GM12878 (cell line): Measurements from ENCODE around the gene WHRN. TPM values are rescaled to one million over a fixed set of nuclear protein-coding genes. Genes with fewer than 3 reads are reported as not detected.

Experiments used
- ATAC-seq: fragments of 200-7000 bp; cut with Tn5 transposase; 3 replicates; pipeline ENCODE4 v1.9.1; 2020; ENCODE audit warnings: mild to moderate bottlenecking, moderate library complexity
- BruUV-seq: library from RNA; stranded (reverse); fragments of 400-500 nt; replicated peaks from 2 replicates; lab custom pipeline; 2021; lab: Mats Ljungman, UMichigan
- CTCF ChIA-PET: fragments of 300-600 bp; sonication (Branson Sonifier 250); formaldehyde crosslinking; extraction: SDS; loops from one replicate; lab custom pipeline; 2021; ENCODE audit warnings: inconsistent platforms; lab: Yijun Ruan, JAX
- POLR2A ChIA-PET: fragments of 350-600 bp; formaldehyde crosslinking; extraction: SDS; loops from one replicate; lab custom pipeline; 2021; ENCODE audit warnings: inconsistent platforms; lab: Charles Lee
- RAD21 ChIA-PET: fragments of 300-600 bp; sonication (Branson Sonifier 250); formaldehyde crosslinking; loops from one replicate; lab custom pipeline; 2023; ENCODE audit warnings: antibody characterized with exemption; ENCODE audit not compliant: unreplicated experiment; lab: Charles Lee
- SMC1A ChIA-PET: fragments of 300-600 bp; sonication (Branson Sonifier 250); formaldehyde crosslinking; loops from one replicate; lab custom pipeline; 2023; ENCODE audit not compliant: unreplicated experiment, uncharacterized antibody; lab: Charles Lee
- DNase-seq: peaks from one replicate; pipeline ENCODE4 v3.0.0-alpha.2; 2011; ENCODE audit warnings: low read depth, low spot score
- FAIRE-seq: peaks from 3 replicates; lab custom pipeline; 2011; peaks lifted over from hg19 to GRCh38; lab: Jason Lieb, UNC
- H2AFZ ChIP-seq: 2 replicates; pipeline ENCODE4 v1.6.0; 2011; ENCODE audit warnings: low read depth, low read length, control low read depth; ENCODE audit not compliant: control insufficient read depth
- H3K27ac ChIP-seq: 2 replicates; pipeline ENCODE4 v1.5.1; 2011; ENCODE audit warnings: control low read depth; ENCODE audit not compliant: control insufficient read depth, insufficient read depth
- H3K27me3 ChIP-seq, 2 experiments: replicated peaks in 1 of 2; 2 replicates each; pipeline versions ENCODE4 v1.6.0 to v1.6.1; 2011; ENCODE audit warnings: low read length in 1 of 2; ENCODE audit not compliant: control insufficient read depth in 2 of 2, insufficient read depth in 2 of 2
- H3K36me3 ChIP-seq, 2 experiments: 2 replicates each; pipeline ENCODE4 v1.5.1; 2011; ENCODE audit warnings: low read length in 1 of 2; ENCODE audit not compliant: control insufficient read depth in 2 of 2, insufficient read depth in 2 of 2
- H3K4me1 ChIP-seq: 2 replicates; pipeline ENCODE4 v1.6.1; 2011; ENCODE audit warnings: mild to moderate bottlenecking, low read length, moderate library complexity, mixed read lengths; ENCODE audit not compliant: control insufficient read depth, insufficient read depth
- H3K4me2 ChIP-seq: 2 replicates; pipeline ENCODE4 v1.6.0; 2011; ENCODE audit warnings: control low read depth; ENCODE audit not compliant: control insufficient read depth, insufficient read depth
- H3K4me3 ChIP-seq: fragments of 200-600 bp; sonication (generic); 2 replicates; pipeline ENCODE4 v1.5.1; 2016
- H3K79me2 ChIP-seq: 2 replicates; pipeline ENCODE4 v1.6.0; 2011; ENCODE audit warnings: low read length; ENCODE audit not compliant: control insufficient read depth, insufficient read depth
- H3K9ac ChIP-seq: 2 replicates; pipeline ENCODE4 v1.8.0; 2011; ENCODE audit warnings: low read length, control low read depth, mixed read lengths; ENCODE audit not compliant: control insufficient read depth, insufficient read depth
- H3K9me3 ChIP-seq: replicated peaks from 3 replicates; pipeline ENCODE4 v1.5.1; 2011; ENCODE audit warnings: mild to moderate bottlenecking, low read length; ENCODE audit not compliant: control insufficient read depth, insufficient read depth
- H4K20me1 ChIP-seq: 2 replicates; pipeline ENCODE4 v1.6.0; 2011; ENCODE audit not compliant: control insufficient read depth, insufficient read depth
- BRCA1 ChIP-seq: IDR thresholded peaks from 2 replicates; pipeline ENCODE4 v1.6.1; 2011; ENCODE audit warnings: low read depth, low read length, improper control_type of control experiment
- CEBPB ChIP-seq, 2 experiments: fragments of 150-350 bp in 1 of 2; IDR thresholded peaks; 2 replicates each; pipeline ENCODE4 v1.6.1; 2012 to 2014; ENCODE audit warnings: low read depth in 2 of 2, low read length in 2 of 2, borderline replicate concordance in 1 of 2, inconsistent platforms in 1 of 2
- CHD2 ChIP-seq: IDR thresholded peaks from 2 replicates; pipeline ENCODE4 v1.6.1; 2011; ENCODE audit warnings: low read depth, low read length, improper control_type of control experiment, borderline replicate concordance
- EP300 ChIP-seq, 2 experiments: fragments of 150-350 bp in 1 of 2; IDR thresholded peaks; 2 replicates each; pipeline ENCODE4 v1.6.1; 2011 to 2012; ENCODE audit warnings: low read depth in 2 of 2, low read length in 2 of 2, borderline replicate concordance in 1 of 2, improper control_type of control experiment in 1 of 2, inconsistent platforms in 1 of 2; ENCODE audit not compliant: control insufficient read depth in 1 of 2
- ESRRA ChIP-seq: IDR thresholded peaks from 2 replicates; pipeline ENCODE4 v1.6.1; 2012; ENCODE audit warnings: mild to moderate bottlenecking, low read length, improper control_type of control experiment
- FOXK2 ChIP-seq: fragments of 450-650 bp; IDR thresholded peaks from 2 replicates; pipeline ENCODE4 v1.6.1; 2017; ENCODE audit warnings: mild to moderate bottlenecking, moderate library complexity
- HDAC2 ChIP-seq: fragments of 200-600 bp; sonication (generic); IDR thresholded peaks from 2 replicates; pipeline ENCODE4 v1.6.1; 2017
- MEF2B ChIP-seq: fragments of 450-650 bp; IDR thresholded peaks from 2 replicates; pipeline ENCODE4 v1.6.1; 2018; ENCODE audit warnings: mild to moderate bottlenecking, moderate library complexity; ENCODE audit not compliant: partially characterized antibody, poor library complexity, severe bottlenecking
- NFIC ChIP-seq: IDR thresholded peaks from 2 replicates; pipeline ENCODE4 v1.6.1; 2012; ENCODE audit warnings: low read depth, mild to moderate bottlenecking, inconsistent platforms, low read length, moderate library complexity
- NFXL1 ChIP-seq: fragments of 450-650 bp; IDR thresholded peaks from 2 replicates; pipeline ENCODE4 v1.6.1; 2017; ENCODE audit warnings: antibody characterized with exemption, mild to moderate bottlenecking, borderline replicate concordance
- NFYA ChIP-seq: IDR thresholded peaks from 2 replicates; pipeline ENCODE4 v1.6.1; 2011; ENCODE audit warnings: low read depth, mild to moderate bottlenecking, low read length, improper control_type of control experiment, borderline replicate concordance
- NFYB ChIP-seq: IDR thresholded peaks from 2 replicates; pipeline ENCODE4 v1.6.1; 2011; ENCODE audit warnings: low read depth, mild to moderate bottlenecking, low read length, improper control_type of control experiment, moderate library complexity; ENCODE audit not compliant: insufficient read depth
- PAX8 ChIP-seq: fragments of 450-650 bp; IDR thresholded peaks from 2 replicates; pipeline ENCODE4 v1.6.1; 2017; ENCODE audit warnings: mild to moderate bottlenecking, moderate library complexity
- POLR2AphosphoS5 ChIP-seq: IDR thresholded peaks from 2 replicates; pipeline ENCODE4 v1.6.1; 2011; ENCODE audit warnings: mild to moderate bottlenecking, low read length, inconsistent platforms
- RUNX3 ChIP-seq: IDR thresholded peaks from 2 replicates; pipeline ENCODE4 v1.6.1; 2012; ENCODE audit warnings: low read length, inconsistent platforms
- STAT1 ChIP-seq: fragments of 450-650 bp; conservative IDR thresholded peaks from 2 replicates; pipeline ENCODE4 v1.6.1; 2014; ENCODE audit warnings: antibody characterized with exemption, mild to moderate bottlenecking
- WGBS: methylation state at CpG from one replicate; pipeline ENCODE4 v1.1.6; 2016; ENCODE audit warnings: low lambda C conversion rate; ENCODE audit not compliant: insufficient replicate concordance, insufficient coverage; ENCODE audit errors: missing lambda C conversion rate; 5-methylcytosine and 5-hydroxymethylcytosine counted together
- in situ Hi-C: fragments of 300-500 bp; cut with MboI; formaldehyde crosslinking; loops from 9 replicates; pipeline ENCODE4 v1.14.3; 2018; ENCODE audit warnings: mixed read lengths
- intact Hi-C: fragments of 100-400 bp; cut with micrococcal nuclease; formaldehyde crosslinking; loops from one replicate; pipeline ENCODE4 v1.14.2; 2022; ENCODE audit not compliant: unreplicated experiment
- polyA plus RNA-seq, 11 experiments: library from polyadenylated mRNA; depleted of rRNA in 4 of 11; unstranded in 6 of 11; stranded (reverse) in 5 of 11; fragments of >200 nt; fragmentation: Nextera tagmentation in 4 of 11; fragmentation: Illumina TruSeq in 1 of 11; extraction: Ambion mirVana in 4 of 11; extraction: Trizol in 1 of 11; gene quantifications; 1 replicate in 1 of 11; 2 replicates in 10 of 11; pipeline versions ENCODE4 v1.2.1 to v1.2.3, GENCODE V29; 2011 to 2016; ENCODE audit warnings: inconsistent platforms in 2 of 11, missing spikeins in 2 of 11, low read depth in 1 of 11
- total RNA-seq, 4 experiments: library from RNA; depleted of rRNA in 3 of 4; stranded (reverse); fragments of >200 nt in 3 of 4; fragmentation: Illumina TruSeq in 1 of 4; extraction: Trizol in 1 of 4; gene quantifications; 2 replicates each; pipeline versions ENCODE4 v1.2.1 to v1.2.3, GENCODE V29; 2013 to 2021
- TF ChIP-seq, protein P1 (sequence below): IDR thresholded peaks from 2 replicates; pipeline ENCODE4 v1.6.1; 2012; ENCODE audit warnings: low read depth, low read length, improper control_type of control experiment

The WHRN gene
- total and polyA plus RNA-seq, 10 of the 15 experiments (the other 5 are each of a cell fraction or from before 2014, with no cell fraction given), result 0.04 to 18.2 (median 0.68) TPM; not detected in 1

DNA sequence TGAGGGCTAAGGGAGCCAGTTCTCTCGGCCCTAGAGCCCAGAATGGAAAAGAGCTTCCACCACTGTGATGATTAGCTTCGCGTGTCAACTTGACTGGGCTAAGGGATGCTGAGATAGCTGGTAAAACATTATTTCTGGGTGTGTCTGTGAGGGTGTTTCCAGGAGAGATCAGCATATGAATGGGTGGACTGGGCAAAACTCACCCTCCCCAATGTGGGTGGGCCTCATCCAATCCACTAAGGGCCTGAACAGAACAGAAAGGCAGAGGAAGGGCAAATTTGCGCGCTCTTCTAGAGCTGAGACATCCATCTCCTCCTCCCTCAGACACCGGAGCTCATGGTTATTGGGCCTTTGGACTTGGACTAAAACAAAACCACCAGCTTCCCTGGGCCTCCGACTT is 96.6 kb downstream of the WHRN start:
- no peak for FAIRE-seq
- H3K9me3 ChIP-seq, result no peaks in the 10 kb centered on the region
- POLR2A ChIA-PET, result interaction anchor here (1.2 to 1.4 kb wide), 3 partner anchors 21 to 96 kb away, joined by 3 to 5 read pairs (median 3); no protein-coding TSS in a partner anchor

More for the DNA sequence above, 96.6 kb downstream of the WHRN start:
- Histone ChIP-seq H3K36me3 (no peaks in the 10 kb centered on the region), H3K79me2 (no peaks in the 10 kb centered on the region), H3K27ac (no peak overlapping the region), H3K27me3 (no peaks in the 10 kb centered on the region; a peak in 1 of 4 replicates), H4K20me1 (no peaks in the 10 kb centered on the region; the same call in 1 of the 2 replicates), H2AFZ (no peak overlapping the region), H3K4me3 (no peak overlapping the region), H3K9ac (no peak overlapping the region; the same call in 1 of the 2 replicates), H3K4me1 (peaks cover 7% of the 10 kb centered on the region; the same call in 1 of the 2 replicates), H3K4me2 (no peak overlapping the region)
- ChIA-PET CTCF (interaction anchor here (0.7 to 7.4 kb wide), 10 partner anchors 13 to 252 kb away, joined by 3 to 115 read pairs (median 6); partner anchors contain the start of gene WHRN), RAD21 (interaction anchor here (1.5 to 7.1 kb wide), 4 partner anchors 71 to 245 kb away, joined by 5 to 69 read pairs (median 6); no protein-coding TSS in a partner anchor), SMC1A (interaction anchor here (0.9 to 6.8 kb wide), 9 partner anchors 11 to 244 kb away, joined by 3 to 75 read pairs (median 5); no protein-coding TSS in a partner anchor)
- BruUV-seq, result no TSS peak
- intact Hi-C loops, result loop anchor here (5.0 kb wide), 2 partner anchors 99 to 184 kb away; partner anchors contain the start of gene WHRN
- WGBS, result 57% methylated on average over 7 of the region's 7 CpGs
- in situ Hi-C loops, result loop anchor here (5.0 kb wide), 2 partner anchors 239 to 604 kb away; no protein-coding TSS in a partner anchor
- no peak for DNase-seq
- TF ChIP-seq PAX8 (no peak), MEF2B (no peak), EP300 (IDR thresholded peaks at IDR 0.05; ENCODE audit: borderline replicate concordance in 1 of 2, control insufficient read depth in 1 of 2, low read depth in 2 of 2, low read length in 2 of 2) (no peak), BRCA1 (no peak), NFYA (no peak), NFXL1 (no peak), HDAC2 (no peak), RUNX3 (no peak), NFIC (no peak), ESRRA (no peak), POLR2AphosphoS5 (no peak), STAT1 (no peak), NFYB (no peak), CEBPB (IDR thresholded peaks at IDR 0.05; ENCODE audit: borderline replicate concordance in 1 of 2, low read depth in 2 of 2, low read length in 2 of 2) (no peak), CHD2 (no peak), FOXK2 (no peak)
- TF ChIP-seq, protein P1, sequence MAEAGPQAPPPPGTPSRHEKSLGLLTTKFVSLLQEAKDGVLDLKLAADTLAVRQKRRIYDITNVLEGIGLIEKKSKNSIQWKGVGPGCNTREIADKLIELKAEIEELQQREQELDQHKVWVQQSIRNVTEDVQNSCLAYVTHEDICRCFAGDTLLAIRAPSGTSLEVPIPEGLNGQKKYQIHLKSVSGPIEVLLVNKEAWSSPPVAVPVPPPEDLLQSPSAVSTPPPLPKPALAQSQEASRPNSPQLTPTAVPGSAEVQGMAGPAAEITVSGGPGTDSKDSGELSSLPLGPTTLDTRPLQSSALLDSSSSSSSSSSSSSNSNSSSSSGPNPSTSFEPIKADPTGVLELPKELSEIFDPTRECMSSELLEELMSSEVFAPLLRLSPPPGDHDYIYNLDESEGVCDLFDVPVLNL, result no peak
- ATAC-seq, result no peak
